Stomach (tissue), 4 donors: ENCODE measurements around the gene ADARB2.

Experiments used
- POLR2A ChIP-seq, 4 donors: fragments of 450-650 bp; IDR thresholded peaks; one replicate each; pipeline ENCODE4 v1.6.1; 2016; ENCODE audit warnings: antibody characterized with exemption in 4 of 4, control low read depth in 2 of 4, mild to moderate bottlenecking in 1 of 4, moderate library complexity in 1 of 4
- TF ChIP-seq, protein P1 (sequence below), 7 experiments: fragments of 450-650 bp in 4 of 7; fragments of 200-600 bp in 3 of 7; sonication (generic) in 3 of 7; IDR thresholded peaks; one replicate each; pipeline ENCODE4 v1.5.1; 2016 to 2019; ENCODE audit warnings: antibody characterized with exemption in 7 of 7, control low read depth in 2 of 7, mild to moderate bottlenecking in 1 of 7

DNA sequence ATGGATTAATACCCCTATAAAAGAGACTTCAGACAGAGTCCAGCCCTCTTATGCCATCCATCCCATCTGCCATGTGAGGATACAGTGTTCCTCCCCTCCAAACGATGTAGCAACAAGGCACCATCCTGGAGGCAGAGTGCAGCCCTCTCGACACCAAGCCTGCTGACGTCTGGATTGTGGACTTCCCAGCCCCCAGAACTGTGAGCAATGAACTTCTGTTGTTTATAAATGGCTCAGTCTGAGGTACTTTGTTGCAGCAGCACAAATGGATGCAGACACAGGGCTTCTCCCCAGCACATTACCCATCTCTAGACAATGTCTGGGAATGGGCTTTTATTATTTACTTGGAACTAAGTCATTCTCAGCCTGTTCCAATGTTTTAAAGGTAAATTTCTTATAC is 485.6 kb downstream of the ADARB2 start:
- TF ChIP-seq, protein P1, sequence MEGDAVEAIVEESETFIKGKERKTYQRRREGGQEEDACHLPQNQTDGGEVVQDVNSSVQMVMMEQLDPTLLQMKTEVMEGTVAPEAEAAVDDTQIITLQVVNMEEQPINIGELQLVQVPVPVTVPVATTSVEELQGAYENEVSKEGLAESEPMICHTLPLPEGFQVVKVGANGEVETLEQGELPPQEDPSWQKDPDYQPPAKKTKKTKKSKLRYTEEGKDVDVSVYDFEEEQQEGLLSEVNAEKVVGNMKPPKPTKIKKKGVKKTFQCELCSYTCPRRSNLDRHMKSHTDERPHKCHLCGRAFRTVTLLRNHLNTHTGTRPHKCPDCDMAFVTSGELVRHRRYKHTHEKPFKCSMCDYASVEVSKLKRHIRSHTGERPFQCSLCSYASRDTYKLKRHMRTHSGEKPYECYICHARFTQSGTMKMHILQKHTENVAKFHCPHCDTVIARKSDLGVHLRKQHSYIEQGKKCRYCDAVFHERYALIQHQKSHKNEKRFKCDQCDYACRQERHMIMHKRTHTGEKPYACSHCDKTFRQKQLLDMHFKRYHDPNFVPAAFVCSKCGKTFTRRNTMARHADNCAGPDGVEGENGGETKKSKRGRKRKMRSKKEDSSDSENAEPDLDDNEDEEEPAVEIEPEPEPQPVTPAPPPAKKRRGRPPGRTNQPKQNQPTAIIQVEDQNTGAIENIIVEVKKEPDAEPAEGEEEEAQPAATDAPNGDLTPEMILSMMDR (IDR thresholded peaks at IDR 0.05), result no peak
- no peak for TF ChIP-seq POLR2A (IDR thresholded peaks at IDR 0.05)
